HepG2 (cell line): ENCODE data around the gene TXNDC11. TPM values are rescaled to one million over a fixed set of nuclear protein-coding genes. Genes with fewer than 3 reads are reported as not detected.

Experiments used
- HOXA7 ChIP-seq: sonication (generic); formaldehyde crosslinking; IDR thresholded peaks from 2 replicates; pipeline ENCODE4 v1.8.1; 2022; ENCODE audit warnings: mild to moderate bottlenecking, missing genetic modification reagents, moderate library complexity
- NFKB2 ChIP-seq: sonication (generic); formaldehyde crosslinking; IDR thresholded peaks from 2 replicates; pipeline ENCODE4 v1.4.0; 2020; ENCODE audit warnings: missing genetic modification reagents, borderline replicate concordance
- NR2F1 ChIP-seq, 2 experiments: fragments of 450-650 bp in 1 of 2; formaldehyde crosslinking in 1 of 2; IDR thresholded peaks; 2 replicates each; pipeline versions ENCODE4 v1.5.0 to v1.6.1; 2016 to 2020; ENCODE audit warnings: mild to moderate bottlenecking in 1 of 2, missing compliant biosample characterization in 1 of 2, missing genetic modification reagents in 1 of 2, moderate library complexity in 1 of 2
- ZNF253 ChIP-seq: sonication (generic); formaldehyde crosslinking; IDR thresholded peaks from 2 replicates; pipeline ENCODE4 v1.8.0; 2022; ENCODE audit warnings: mild to moderate bottlenecking, missing genetic modification reagents, borderline replicate concordance
- ZNF446 ChIP-seq: sonication (generic); formaldehyde crosslinking; IDR thresholded peaks from 2 replicates; pipeline ENCODE4 v1.5.0; 2020; ENCODE audit warnings: mild to moderate bottlenecking, missing genetic modification reagents
- ZNF75D ChIP-seq: sonication (generic); formaldehyde crosslinking; IDR thresholded peaks from 2 replicates; pipeline ENCODE4 v1.8.1; 2023; ENCODE audit warnings: missing genetic modification reagents, mild to moderate bottlenecking, borderline replicate concordance
- ZSCAN21 ChIP-seq: sonication (generic); formaldehyde crosslinking; IDR thresholded peaks from 2 replicates; pipeline ENCODE4 v1.8.0; 2022; ENCODE audit warnings: mild to moderate bottlenecking, missing genetic modification reagents, moderate library complexity, borderline replicate concordance
- polyA plus RNA-seq, 8 experiments: library from polyadenylated mRNA; depleted of rRNA in 3 of 8; stranded (reverse) in 7 of 8; unstranded in 1 of 8; fragments of >200 nt; fragmentation: Illumina TruSeq in 4 of 8; extraction: Trizol in 4 of 8; gene quantifications; 2 replicates each; pipeline versions ENCODE4 v1.2.1 to v1.2.3, GENCODE V29; 2011 to 2016; ENCODE audit warnings: low read depth in 4 of 8, missing spikeins in 1 of 8, mixed read lengths in 1 of 8; ENCODE audit not compliant: insufficient read depth in 1 of 8
- total RNA-seq, 5 experiments: library from RNA; depleted of rRNA; stranded (reverse); fragments of >200 nt; fragmentation: Illumina TruSeq; extraction: Trizol; gene quantifications; 2 replicates each; pipeline ENCODE4 v1.2.3, GENCODE V29; 2016; ENCODE audit warnings: low read depth in 1 of 5
- TF ChIP-seq, protein P1 (sequence below): sonication (generic); formaldehyde crosslinking; IDR thresholded peaks from 2 replicates; pipeline ENCODE4 v1.5.0; 2020; ENCODE audit warnings: missing genetic modification reagents
- TF ChIP-seq, protein P2 (sequence below): sonication (generic); formaldehyde crosslinking; conservative IDR thresholded peaks from 2 replicates; pipeline ENCODE4 v1.8.0; 2022; ENCODE audit warnings: low read depth, missing genetic modification reagents
- TF ChIP-seq, protein P3 (sequence below): fragments of 450-650 bp; IDR thresholded peaks from 2 replicates; pipeline ENCODE4 v1.6.1; 2016
- TF ChIP-seq, protein P4 (sequence below): sonication (generic); formaldehyde crosslinking; IDR thresholded peaks from 2 replicates; pipeline ENCODE4 v1.5.1; 2020; ENCODE audit warnings: mild to moderate bottlenecking, missing genetic modification reagents, moderate library complexity
- TF ChIP-seq, protein P5 (sequence below): sonication (generic); formaldehyde crosslinking; IDR thresholded peaks from 2 replicates; pipeline ENCODE4 v1.8.0; 2022; ENCODE audit warnings: mild to moderate bottlenecking, missing genetic modification reagents, borderline replicate concordance
- TF ChIP-seq, protein P6 (sequence below): IDR thresholded peaks from 2 replicates; pipeline ENCODE4 v1.6.1; 2016; ENCODE audit warnings: missing compliant biosample characterization, missing genetic modification reagents, borderline replicate concordance
- TF ChIP-seq, protein P7 (sequence below): sonication (generic); formaldehyde crosslinking; IDR thresholded peaks from 2 replicates; pipeline ENCODE4 v1.5.0; 2020; ENCODE audit warnings: missing genetic modification reagents

The TXNDC11 gene
- total and polyA plus RNA-seq, 2 of the 13 experiments (the other 11 are each of a cell fraction or from before 2014, with no cell fraction given): 74.9 to 123 TPM

DNA sequence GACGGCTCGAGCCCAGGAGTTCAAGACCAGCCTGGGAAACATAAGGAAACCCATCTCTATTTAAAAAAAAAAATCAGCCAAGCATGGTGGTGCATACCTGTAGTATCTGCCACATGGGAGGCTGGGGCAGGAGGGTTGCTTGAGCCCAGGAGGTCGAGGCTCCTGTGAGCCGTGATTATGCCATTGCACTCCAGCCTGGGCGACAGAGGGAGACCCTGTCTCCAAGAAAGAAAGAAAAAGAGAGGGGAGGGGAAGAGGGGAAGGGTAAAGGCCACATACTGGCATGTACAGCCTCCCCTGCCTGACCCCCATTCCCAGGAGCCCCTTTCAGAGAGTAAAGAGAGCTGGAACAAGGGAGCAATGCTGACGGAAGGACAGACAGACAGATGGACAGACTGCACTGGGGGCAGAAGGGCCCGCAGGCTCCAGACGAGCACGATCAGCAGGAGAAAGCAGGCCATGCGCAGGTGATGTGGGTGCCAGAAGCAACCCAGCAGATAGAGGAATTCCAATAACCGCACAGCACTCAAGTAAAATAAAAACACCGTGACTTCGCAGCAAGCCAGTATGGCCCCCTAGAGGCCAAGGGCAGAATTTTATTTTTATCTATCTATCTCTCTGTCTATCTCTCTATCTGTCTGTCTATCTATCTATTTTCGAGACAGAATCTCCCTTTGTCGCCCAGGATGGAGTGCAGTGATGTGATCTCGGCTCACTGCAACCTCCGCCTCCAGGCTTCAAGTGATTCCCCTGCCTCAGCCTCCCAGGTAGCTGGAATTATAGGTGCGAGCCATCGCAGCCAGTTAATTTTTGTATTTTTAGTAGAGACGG, 101.5 kb downstream of the TXNDC11 start (continued):
- TF ChIP-seq, protein P1, sequence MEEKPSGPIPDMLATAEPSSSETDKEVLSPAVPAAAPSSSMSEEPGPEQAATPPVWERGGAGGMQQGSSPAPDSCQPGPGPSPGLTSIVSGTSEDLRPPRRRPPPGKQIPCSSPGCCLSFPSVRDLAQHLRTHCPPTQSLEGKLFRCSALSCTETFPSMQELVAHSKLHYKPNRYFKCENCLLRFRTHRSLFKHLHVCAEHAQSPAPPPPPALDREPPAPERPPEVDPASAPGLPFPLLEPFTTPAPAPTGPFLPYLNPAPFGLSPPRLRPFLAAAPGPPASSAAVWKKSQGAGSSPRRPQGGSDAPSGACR (CRISPR knock-in tag): no peak
- TF ChIP-seq, protein P2, sequence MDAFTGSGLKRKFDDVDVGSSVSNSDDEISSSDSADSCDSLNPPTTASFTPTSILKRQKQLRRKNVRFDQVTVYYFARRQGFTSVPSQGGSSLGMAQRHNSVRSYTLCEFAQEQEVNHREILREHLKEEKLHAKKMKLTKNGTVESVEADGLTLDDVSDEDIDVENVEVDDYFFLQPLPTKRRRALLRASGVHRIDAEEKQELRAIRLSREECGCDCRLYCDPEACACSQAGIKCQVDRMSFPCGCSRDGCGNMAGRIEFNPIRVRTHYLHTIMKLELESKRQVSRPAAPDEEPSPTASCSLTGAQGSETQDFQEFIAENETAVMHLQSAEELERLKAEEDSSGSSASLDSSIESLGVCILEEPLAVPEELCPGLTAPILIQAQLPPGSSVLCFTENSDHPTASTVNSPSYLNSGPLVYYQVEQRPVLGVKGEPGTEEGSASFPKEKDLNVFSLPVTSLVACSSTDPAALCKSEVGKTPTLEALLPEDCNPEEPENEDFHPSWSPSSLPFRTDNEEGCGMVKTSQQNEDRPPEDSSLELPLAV (CRISPR knock-in tag): no peak
- TF ChIP-seq, protein P3, sequence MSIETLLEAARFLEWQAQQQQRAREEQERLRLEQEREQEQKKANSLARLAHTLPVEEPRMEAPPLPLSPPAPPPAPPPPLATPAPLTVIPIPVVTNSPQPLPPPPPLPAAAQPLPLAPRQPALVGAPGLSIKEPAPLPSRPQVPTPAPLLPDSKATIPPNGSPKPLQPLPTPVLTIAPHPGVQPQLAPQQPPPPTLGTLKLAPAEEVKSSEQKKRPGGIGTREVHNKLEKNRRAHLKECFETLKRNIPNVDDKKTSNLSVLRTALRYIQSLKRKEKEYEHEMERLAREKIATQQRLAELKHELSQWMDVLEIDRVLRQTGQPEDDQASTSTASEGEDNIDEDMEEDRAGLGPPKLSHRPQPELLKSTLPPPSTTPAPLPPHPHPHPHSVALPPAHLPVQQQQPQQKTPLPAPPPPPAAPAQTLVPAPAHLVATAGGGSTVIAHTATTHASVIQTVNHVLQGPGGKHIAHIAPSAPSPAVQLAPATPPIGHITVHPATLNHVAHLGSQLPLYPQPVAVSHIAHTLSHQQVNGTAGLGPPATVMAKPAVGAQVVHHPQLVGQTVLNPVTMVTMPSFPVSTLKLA: no peak
- TF ChIP-seq ZSCAN21 (0 out of 2 replicates have a peak, but pooled peaks have one; percentile 34), ZNF253 (peak; percentile 70; the same call in 1 of the 2 replicates), HOXA7 (CRISPR knock-in tag) (no peak), ZNF446 (0 out of 2 replicates have a peak, but pooled peaks have one; percentile 57), ZNF75D (CRISPR knock-in tag) (no peak), NR2F1 (CRISPR knock-in tag; IDR thresholded peaks at IDR 0.05) (0 out of 4 replicates have a peak, but pooled peaks of 1 of the 2 experiments have one; percentile 4), NFKB2 (peak; percentile 23; the same call in 1 of the 2 replicates)
- TF ChIP-seq, protein P4, sequence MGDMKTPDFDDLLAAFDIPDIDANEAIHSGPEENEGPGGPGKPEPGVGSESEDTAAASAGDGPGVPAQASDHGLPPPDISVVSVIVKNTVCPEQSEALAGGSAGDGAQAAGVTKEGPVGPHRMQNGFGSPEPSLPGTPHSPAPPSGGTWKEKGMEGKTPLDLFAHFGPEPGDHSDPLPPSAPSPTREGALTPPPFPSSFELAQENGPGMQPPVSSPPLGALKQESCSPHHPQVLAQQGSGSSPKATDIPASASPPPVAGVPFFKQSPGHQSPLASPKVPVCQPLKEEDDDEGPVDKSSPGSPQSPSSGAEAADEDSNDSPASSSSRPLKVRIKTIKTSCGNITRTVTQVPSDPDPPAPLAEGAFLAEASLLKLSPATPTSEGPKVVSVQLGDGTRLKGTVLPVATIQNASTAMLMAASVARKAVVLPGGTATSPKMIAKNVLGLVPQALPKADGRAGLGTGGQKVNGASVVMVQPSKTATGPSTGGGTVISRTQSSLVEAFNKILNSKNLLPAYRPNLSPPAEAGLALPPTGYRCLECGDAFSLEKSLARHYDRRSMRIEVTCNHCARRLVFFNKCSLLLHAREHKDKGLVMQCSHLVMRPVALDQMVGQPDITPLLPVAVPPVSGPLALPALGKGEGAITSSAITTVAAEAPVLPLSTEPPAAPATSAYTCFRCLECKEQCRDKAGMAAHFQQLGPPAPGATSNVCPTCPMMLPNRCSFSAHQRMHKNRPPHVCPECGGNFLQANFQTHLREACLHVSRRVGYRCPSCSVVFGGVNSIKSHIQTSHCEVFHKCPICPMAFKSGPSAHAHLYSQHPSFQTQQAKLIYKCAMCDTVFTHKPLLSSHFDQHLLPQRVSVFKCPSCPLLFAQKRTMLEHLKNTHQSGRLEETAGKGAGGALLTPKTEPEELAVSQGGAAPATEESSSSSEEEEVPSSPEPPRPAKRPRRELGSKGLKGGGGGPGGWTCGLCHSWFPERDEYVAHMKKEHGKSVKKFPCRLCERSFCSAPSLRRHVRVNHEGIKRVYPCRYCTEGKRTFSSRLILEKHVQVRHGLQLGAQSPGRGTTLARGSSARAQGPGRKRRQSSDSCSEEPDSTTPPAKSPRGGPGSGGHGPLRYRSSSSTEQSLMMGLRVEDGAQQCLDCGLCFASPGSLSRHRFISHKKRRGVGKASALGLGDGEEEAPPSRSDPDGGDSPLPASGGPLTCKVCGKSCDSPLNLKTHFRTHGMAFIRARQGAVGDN (CRISPR knock-in tag): no peak
- TF ChIP-seq, protein P5, sequence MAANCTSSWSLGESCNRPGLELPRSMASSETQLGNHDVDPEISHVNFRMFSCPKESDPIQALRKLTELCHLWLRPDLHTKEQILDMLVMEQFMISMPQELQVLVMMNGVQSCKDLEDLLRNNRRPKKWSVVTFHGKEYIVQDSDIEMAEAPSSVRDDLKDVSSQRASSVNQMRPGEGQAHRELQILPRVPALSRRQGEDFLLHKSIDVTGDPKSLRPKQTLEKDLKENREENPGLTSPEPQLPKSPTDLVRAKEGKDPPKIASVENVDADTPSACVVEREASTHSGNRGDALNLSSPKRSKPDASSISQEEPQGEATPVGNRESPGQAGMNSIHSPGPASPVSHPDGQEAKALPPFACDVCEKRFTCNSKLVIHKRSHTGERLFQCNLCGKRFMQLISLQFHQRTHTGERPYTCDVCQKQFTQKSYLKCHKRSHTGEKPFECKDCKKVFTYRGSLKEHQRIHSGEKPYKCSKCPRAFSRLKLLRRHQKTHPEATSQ: no peak
- TF ChIP-seq, protein P6, sequence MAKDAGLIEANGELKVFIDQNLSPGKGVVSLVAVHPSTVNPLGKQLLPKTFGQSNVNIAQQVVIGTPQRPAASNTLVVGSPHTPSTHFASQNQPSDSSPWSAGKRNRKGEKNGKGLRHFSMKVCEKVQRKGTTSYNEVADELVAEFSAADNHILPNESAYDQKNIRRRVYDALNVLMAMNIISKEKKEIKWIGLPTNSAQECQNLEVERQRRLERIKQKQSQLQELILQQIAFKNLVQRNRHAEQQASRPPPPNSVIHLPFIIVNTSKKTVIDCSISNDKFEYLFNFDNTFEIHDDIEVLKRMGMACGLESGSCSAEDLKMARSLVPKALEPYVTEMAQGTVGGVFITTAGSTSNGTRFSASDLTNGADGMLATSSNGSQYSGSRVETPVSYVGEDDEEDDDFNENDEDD (CRISPR knock-in tag): no peak
- TF ChIP-seq, protein P7, sequence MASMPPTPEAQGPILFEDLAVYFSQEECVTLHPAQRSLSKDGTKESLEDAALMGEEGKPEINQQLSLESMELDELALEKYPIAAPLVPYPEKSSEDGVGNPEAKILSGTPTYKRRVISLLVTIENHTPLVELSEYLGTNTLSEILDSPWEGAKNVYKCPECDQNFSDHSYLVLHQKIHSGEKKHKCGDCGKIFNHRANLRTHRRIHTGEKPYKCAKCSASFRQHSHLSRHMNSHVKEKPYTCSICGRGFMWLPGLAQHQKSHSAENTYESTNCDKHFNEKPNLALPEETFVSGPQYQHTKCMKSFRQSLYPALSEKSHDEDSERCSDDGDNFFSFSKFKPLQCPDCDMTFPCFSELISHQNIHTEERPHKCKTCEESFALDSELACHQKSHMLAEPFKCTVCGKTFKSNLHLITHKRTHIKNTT (CRISPR knock-in tag): 0 out of 2 replicates have a peak, but pooled peaks have one; percentile 72
